NCI-H748 treated with DMSO at 0.1 percent for 48 hours (cell line): ENCODE results near the gene MGA.
A peak's percentile ranks its signal among the peaks of the same experiment; 100 is the strongest.

Source experiments
- DNase-seq: peaks from one replicate; lab custom pipeline; 2025; lab: John Stamatoyannopoulos, UW

The MGA gene

GRCh38 chr15:41660235-41661077, at the start of gene MGA:
TSS of gene MGA (plus strand) at chr15:41660405.
- DNase-seq: peak; percentile 73

- DNase-seq: no peak
Observed at GRCh38 chr15:41620536-41621199, 39.5 kb upstream of the MGA start.

GRCh38 chr15:41621200-41622193, 38.7 kb upstream of the MGA start:
- peak; percentile 43 for DNase-seq

GRCh38 chr15:41622901-41623300, 37.3 kb upstream of the MGA start:
- no peak for DNase-seq

- DNase-seq: no peak
Observed at GRCh38 chr15:41627203-41627602, 33.0 kb upstream of the MGA start.

GRCh38 chr15:41629463-41629862, 30.7 kb upstream of the MGA start:
- DNase-seq: no peak

- DNase-seq: no peak
Observed at GRCh38 chr15:41629883-41630282, 30.3 kb upstream of the MGA start.

GRCh38 chr15:41630616-41631217, 29.5 kb upstream of the MGA start:
- no peak for DNase-seq

- DNase-seq: no peak
Observed at GRCh38 chr15:41631880-41632470, 28.2 kb upstream of the MGA start.

- no peak for DNase-seq
Observed at GRCh38 chr15:41633609-41634008, 26.6 kb upstream of the MGA start.

- DNase-seq: no peak
Observed at GRCh38 chr15:41634072-41634626, 26.1 kb upstream of the MGA start.

GRCh38 chr15:41637086-41637485, 23.1 kb upstream of the MGA start:
- DNase-seq: no peak

- no peak for DNase-seq
Observed at GRCh38 chr15:41640985-41641384, 19.2 kb upstream of the MGA start.

- no peak for DNase-seq
Observed at GRCh38 chr15:41647262-41647661, 12.9 kb upstream of the MGA start.

GRCh38 chr15:41648097-41648496, 12.1 kb upstream of the MGA start:
- no peak for DNase-seq

- DNase-seq: no peak
Observed at GRCh38 chr15:41648770-41649169, 11.4 kb upstream of the MGA start.

GRCh38 chr15:41650806-41651205, 9.4 kb upstream of the MGA start:
- DNase-seq: no peak

GRCh38 chr15:41651373-41651772, 8.8 kb upstream of the MGA start:
- no peak for DNase-seq

- DNase-seq: no peak
Observed at GRCh38 chr15:41653760-41654159, 6.4 kb upstream of the MGA start.

GRCh38 chr15:41655716-41656115, 4.5 kb upstream of the MGA start:
- DNase-seq: no peak

GRCh38 chr15:41656188-41656587, 4.0 kb upstream of the MGA start:
- no peak for DNase-seq
